Sigmoid colon (tissue), 7 donors: ENCODE data around the gene AATF. TPM values are rescaled to one million over a fixed set of nuclear protein-coding genes. Genes with fewer than 3 reads are reported as not detected.

ENCODE experiments used
- DNase-seq: peaks from one replicate; pipeline ENCODE4 v3.0.0-alpha.2; 2019
- H3K27ac ChIP-seq, 4 donors: fragments of 200-600 bp; sonication (generic); one replicate each; pipeline ENCODE4 v1.5.1; 2016 to 2019; ENCODE audit warnings: mild to moderate bottlenecking in 1 of 4
- H3K27me3 ChIP-seq, 3 donors: fragments of 200-600 bp; sonication (generic); one replicate each; pipeline ENCODE4 v1.5.1; 2019; ENCODE audit warnings: mild to moderate bottlenecking in 1 of 3
- H3K36me3 ChIP-seq, 4 donors: fragments of 200-600 bp; sonication (generic); one replicate each; pipeline ENCODE4 v1.5.1; 2016 to 2019
- H3K4me1 ChIP-seq, 4 donors: fragments of 200-600 bp; sonication (generic); one replicate each; pipeline ENCODE4 v1.5.1; 2017 to 2019
- H3K4me3 ChIP-seq, 4 donors: fragments of 200-600 bp; sonication (generic); one replicate each; pipeline ENCODE4 v1.5.1; 2017 to 2019; ENCODE audit warnings: mild to moderate bottlenecking in 2 of 4, moderate library complexity in 1 of 4
- H3K9me3 ChIP-seq, 4 donors: fragments of 200-600 bp in 3 of 4; sonication (generic) in 3 of 4; one replicate each; pipeline versions ENCODE4 v1.5.1 to v1.6.1; 2013 to 2019
- EP300 ChIP-seq, 4 donors: sonication (generic); formaldehyde crosslinking; IDR thresholded peaks; one replicate each; pipeline ENCODE4 v1.6.1; 2017; ENCODE audit warnings: antibody characterized with exemption in 4 of 4
- POLR2A ChIP-seq, 2 donors: fragments of 450-650 bp; IDR thresholded peaks; one replicate each; pipeline ENCODE4 v1.6.1; 2016; ENCODE audit warnings: antibody characterized with exemption in 2 of 2, mild to moderate bottlenecking in 2 of 2, moderate library complexity in 2 of 2
- POLR2AphosphoS5 ChIP-seq, 4 donors: sonication (generic); formaldehyde crosslinking; IDR thresholded peaks; one replicate each; pipeline ENCODE4 v1.6.1; 2017; ENCODE audit warnings: antibody characterized with exemption in 4 of 4
- WGBS, 2 donors: extraction: QIAGEN DNeasy Blood & Tissue Kit; methylation state at CpG; one replicate each; pipeline ENCODE4 v1.1.7; 2013; 5-methylcytosine and 5-hydroxymethylcytosine counted together
- intact Hi-C: fragments of 100-400 bp; cut with DNase I; formaldehyde crosslinking; loops from one replicate; pipeline ENCODE4 v1.15.1; 2023
- polyA plus RNA-seq, 3 donors: library from polyadenylated mRNA; stranded (reverse); fragments of 200-250 nt; gene quantifications; one replicate each; pipeline ENCODE4 v1.2.3, GENCODE V29; 2013
- total RNA-seq, 4 donors: library from RNA; depleted of rRNA; stranded (reverse); fragments of >200 nt; gene quantifications; one replicate each; pipeline ENCODE4 v1.1.0, GENCODE V29; 2016
- TF ChIP-seq, protein P1 (sequence below), 4 experiments: fragments of 450-650 bp in 3 of 4; fragments of 200-600 bp in 1 of 4; IDR thresholded peaks; one replicate each; pipeline ENCODE4 v1.5.1; 2016 to 2019; ENCODE audit warnings: antibody characterized with exemption in 4 of 4, mild to moderate bottlenecking in 3 of 4, moderate library complexity in 2 of 4
- donor health status: healthy with polysubstance abuse.
- donor health status: Bipolar disorder and iron deficiency.
- donor health status: healthy.

AATF gene
- total and polyA plus RNA-seq, 7 donors, result 27.6 to 38.3 (median 33.2) TPM

DNA sequence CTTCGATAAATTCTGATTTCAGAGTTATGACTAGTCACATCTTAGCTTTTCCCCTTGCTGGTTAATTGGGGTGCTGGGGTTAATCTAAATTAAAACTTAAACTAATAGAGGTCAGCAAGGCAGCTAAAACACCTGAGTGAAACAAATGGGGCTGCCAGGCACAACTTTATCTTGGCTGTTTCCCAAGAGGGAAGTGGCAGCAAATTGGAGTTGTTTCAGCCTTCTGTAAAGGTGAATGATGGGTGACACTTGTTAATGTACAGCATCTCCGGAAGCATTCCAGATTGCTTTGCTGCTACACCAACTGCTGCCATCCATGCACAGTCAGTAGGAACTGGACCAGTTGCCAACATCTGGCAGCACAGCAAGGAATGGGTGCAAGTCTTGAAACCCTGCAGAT is 43.9 kb downstream of the AATF start:
- Histone ChIP-seq H3K4me1 (peaks cover 0 to 35% (median 26%) of the 10 kb centered on the region in 4 donors), H3K36me3 (peaks cover 6 to 57% (median 17%) of the 10 kb centered on the region in 4 donors), H3K27me3 (no peaks in the 10 kb centered on the region), H3K4me3 (no peak overlapping the region), H3K27ac (no peak overlapping the region), H3K9me3 (no peaks in the 10 kb centered on the region)
- intact Hi-C loops, result no loop called here
- DNase-seq, result no peak
- TF ChIP-seq POLR2A (IDR thresholded peaks at IDR 0.05) (no peak), POLR2AphosphoS5 (IDR thresholded peaks at IDR 0.05) (no peak)
- 57 to 86% methylated on average over 2 of the region's 2 CpGs for WGBS, 2 donors

DNA sequence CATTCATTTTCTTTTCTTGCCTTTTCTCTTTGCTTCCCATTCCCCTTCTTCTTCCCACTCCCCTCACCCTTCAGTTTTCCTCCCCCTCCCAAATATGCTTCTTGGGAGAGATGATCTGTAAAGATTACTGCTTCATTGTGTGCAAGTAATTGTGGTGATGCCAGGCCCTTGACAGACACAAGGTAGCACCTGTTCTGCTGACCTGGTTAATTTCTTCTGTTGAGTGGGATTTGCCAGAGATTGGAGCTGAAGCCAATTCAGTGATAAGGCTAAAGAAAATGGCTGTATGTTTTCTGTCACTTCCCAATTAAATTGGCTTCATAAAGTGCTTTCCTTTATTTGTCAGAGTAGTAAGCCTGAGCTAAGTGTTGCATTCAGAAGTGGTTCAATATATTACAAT is 44.5 kb downstream of the AATF start:
- DNase-seq, result no peak
- H3K36me3 ChIP-seq, result peaks cover 6 to 58% (median 18%) of the 10 kb centered on the region in 4 donors
- no peaks in the 10 kb centered on the region for H3K27me3 ChIP-seq
- H3K4me1 ChIP-seq, result peaks cover 0 to 35% (median 26%) of the 10 kb centered on the region in 4 donors
- no peak overlapping the region for H3K4me3 ChIP-seq
- intact Hi-C loops, result no loop called here
- TF ChIP-seq POLR2AphosphoS5 (IDR thresholded peaks at IDR 0.05), result no peak
- no peak for TF ChIP-seq EP300 (IDR thresholded peaks at IDR 0.05)
- TF ChIP-seq POLR2A (IDR thresholded peaks at IDR 0.05), result no peak
- TF ChIP-seq, protein P1, sequence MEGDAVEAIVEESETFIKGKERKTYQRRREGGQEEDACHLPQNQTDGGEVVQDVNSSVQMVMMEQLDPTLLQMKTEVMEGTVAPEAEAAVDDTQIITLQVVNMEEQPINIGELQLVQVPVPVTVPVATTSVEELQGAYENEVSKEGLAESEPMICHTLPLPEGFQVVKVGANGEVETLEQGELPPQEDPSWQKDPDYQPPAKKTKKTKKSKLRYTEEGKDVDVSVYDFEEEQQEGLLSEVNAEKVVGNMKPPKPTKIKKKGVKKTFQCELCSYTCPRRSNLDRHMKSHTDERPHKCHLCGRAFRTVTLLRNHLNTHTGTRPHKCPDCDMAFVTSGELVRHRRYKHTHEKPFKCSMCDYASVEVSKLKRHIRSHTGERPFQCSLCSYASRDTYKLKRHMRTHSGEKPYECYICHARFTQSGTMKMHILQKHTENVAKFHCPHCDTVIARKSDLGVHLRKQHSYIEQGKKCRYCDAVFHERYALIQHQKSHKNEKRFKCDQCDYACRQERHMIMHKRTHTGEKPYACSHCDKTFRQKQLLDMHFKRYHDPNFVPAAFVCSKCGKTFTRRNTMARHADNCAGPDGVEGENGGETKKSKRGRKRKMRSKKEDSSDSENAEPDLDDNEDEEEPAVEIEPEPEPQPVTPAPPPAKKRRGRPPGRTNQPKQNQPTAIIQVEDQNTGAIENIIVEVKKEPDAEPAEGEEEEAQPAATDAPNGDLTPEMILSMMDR (IDR thresholded peaks at IDR 0.05), result no peak
- H3K9me3 ChIP-seq, result no peaks in the 10 kb centered on the region
- no peak overlapping the region for H3K27ac ChIP-seq

- intact Hi-C loops, result no loop called here
- Histone ChIP-seq H3K27me3 (no peaks in the 10 kb centered on the region), H3K27ac (no peak overlapping the region), H3K36me3 (peaks cover 4 to 52% (median 13%) of the 10 kb centered on the region in 4 donors), H3K4me3 (no peak overlapping the region), H3K9me3 (no peaks in the 10 kb centered on the region), H3K4me1 (peaks cover 0 to 35% (median 26%) of the 10 kb centered on the region in 4 donors)
- no peak for DNase-seq
- TF ChIP-seq EP300 (IDR thresholded peaks at IDR 0.05) (no peak), POLR2AphosphoS5 (IDR thresholded peaks at IDR 0.05) (no peak), POLR2A (IDR thresholded peaks at IDR 0.05) (no peak)
- TF ChIP-seq, protein P1 (IDR thresholded peaks at IDR 0.05), result no peak
- WGBS, 2 donors, result 81 to 85% methylated on average over 3 of the region's 3 CpGs
Observed at GRCh38 chr17:36994438-36994837, 45.7 kb downstream of the AATF start.

GRCh38 chr17:36999471-36999870 is 50.7 kb downstream of the AATF start:
- no peak for DNase-seq
- intact Hi-C loops, result no loop called here
- no peak overlapping the region for H3K4me3 ChIP-seq
- H3K9me3 ChIP-seq, result no peaks in the 10 kb centered on the region
- H3K27me3 ChIP-seq, result no peaks in the 10 kb centered on the region
- TF ChIP-seq EP300 (IDR thresholded peaks at IDR 0.05) (no peak), POLR2A (IDR thresholded peaks at IDR 0.05) (no peak), POLR2AphosphoS5 (IDR thresholded peaks at IDR 0.05) (no peak)
- TF ChIP-seq, protein P1 (IDR thresholded peaks at IDR 0.05), result no peak
- no peak overlapping the region for H3K27ac ChIP-seq
- H3K4me1 ChIP-seq, result peaks cover 0 to 4% (median 3%) of the 10 kb centered on the region in 4 donors
- H3K36me3 ChIP-seq, result peaks cover 0 to 47% (median 12%) of the 10 kb centered on the region in 4 donors
- WGBS, 2 donors, result 97% methylated on average over 2 of the region's 2 CpGs

DNA sequence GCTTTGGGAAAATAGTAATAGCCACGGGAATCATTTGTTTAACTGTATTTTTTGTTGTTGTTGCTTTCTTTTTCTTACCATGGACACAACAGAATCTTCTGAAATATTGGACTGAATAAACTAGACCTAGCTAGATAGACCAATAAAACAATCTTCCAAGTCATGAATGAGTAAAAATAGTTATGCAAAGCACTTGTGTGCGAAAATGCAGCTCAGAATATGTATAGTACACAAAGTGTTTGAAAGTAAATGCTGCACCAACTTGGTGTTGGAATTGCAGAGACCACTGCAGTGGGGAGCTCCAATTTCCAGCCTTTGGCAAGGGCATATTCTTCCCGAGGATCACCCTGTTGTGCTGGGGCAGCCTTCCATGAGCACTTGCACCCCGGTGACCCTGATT is 68.0 kb downstream of the AATF start:
- no peak for DNase-seq
- Histone ChIP-seq H3K9me3 (no peaks in the 10 kb centered on the region), H3K4me1 (no peaks in the 10 kb centered on the region), H3K4me3 (no peak overlapping the region), H3K36me3 (peaks cover 0 to 8% (median 0%) of the 10 kb centered on the region in 4 donors), H3K27me3 (no peaks in the 10 kb centered on the region), H3K27ac (no peak overlapping the region)
- intact Hi-C loops, result no loop called here
- no peak for TF ChIP-seq POLR2AphosphoS5 (IDR thresholded peaks at IDR 0.05)
- no peak for TF ChIP-seq POLR2A (IDR thresholded peaks at IDR 0.05)
- TF ChIP-seq, protein P1 (IDR thresholded peaks at IDR 0.05), result no peak
- TF ChIP-seq EP300 (IDR thresholded peaks at IDR 0.05), result no peak
- 73 to 91% methylated on average over 4 of the region's 4 CpGs for WGBS, 2 donors
